Limb (tissue), 2 donors: ENCODE measurements around the gene HOXA3.
A peak's percentile ranks its signal among the peaks of the same experiment; 100 is the strongest.

Experiments used
- DNase-seq, 2 donors: peaks; one replicate each; pipeline ENCODE4 v3.0.0-alpha.2; 2016; ENCODE audit errors: extremely low spot score in 2 of 2

HOXA3 gene

GRCh38 chr7:27151931-27152815 is at the start of gene HOXA3:
TSS of gene HOXA3 (minus strand) at chr7:27152583. CDS start at chr7:27110640, 41,943 bp downstream.
- peak; percentile 84 to 88 for DNase-seq

DNA sequence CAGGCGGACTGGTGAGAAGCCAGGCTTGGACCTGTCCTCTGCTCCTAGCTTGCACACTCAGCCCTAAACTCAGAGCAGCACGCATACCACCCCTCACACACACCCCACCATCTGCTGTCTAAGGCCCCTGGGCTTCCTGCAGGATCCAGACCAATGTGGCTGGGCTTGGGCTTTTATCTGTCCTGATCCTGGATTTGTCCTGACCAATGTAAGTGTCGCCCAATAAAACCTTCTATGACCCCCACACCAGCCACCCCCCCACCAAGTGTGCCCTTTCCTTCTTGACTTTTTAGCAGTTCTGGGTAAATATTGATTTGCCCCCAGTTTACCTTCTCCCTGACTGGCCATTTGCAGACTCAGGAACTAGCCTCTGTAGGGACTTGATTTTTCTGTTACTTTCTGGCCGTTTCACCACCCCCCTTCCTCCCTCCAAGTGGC is 49.2 kb upstream of the HOXA3 start:
- no peak for DNase-seq

- peak in 1 of 2 donors; percentile 48 for DNase-seq
Observed at GRCh38 chr7:27200761-27201579, 48.6 kb upstream of the HOXA3 start.

GRCh38 chr7:27199849-27200760 is 47.7 kb upstream of the HOXA3 start, which contains the start of gene HOXA13:
TSS of gene HOXA13 (minus strand) at chr7:27200091. CDS start at chr7:27200077, 14 bp downstream.
- peak in 1 of 2 donors; percentile 81 for DNase-seq

GRCh38 chr7:27198871-27199801 is 46.8 kb upstream of the HOXA3 start:
- peak in 1 of 2 donors; percentile 66 for DNase-seq

DNA sequence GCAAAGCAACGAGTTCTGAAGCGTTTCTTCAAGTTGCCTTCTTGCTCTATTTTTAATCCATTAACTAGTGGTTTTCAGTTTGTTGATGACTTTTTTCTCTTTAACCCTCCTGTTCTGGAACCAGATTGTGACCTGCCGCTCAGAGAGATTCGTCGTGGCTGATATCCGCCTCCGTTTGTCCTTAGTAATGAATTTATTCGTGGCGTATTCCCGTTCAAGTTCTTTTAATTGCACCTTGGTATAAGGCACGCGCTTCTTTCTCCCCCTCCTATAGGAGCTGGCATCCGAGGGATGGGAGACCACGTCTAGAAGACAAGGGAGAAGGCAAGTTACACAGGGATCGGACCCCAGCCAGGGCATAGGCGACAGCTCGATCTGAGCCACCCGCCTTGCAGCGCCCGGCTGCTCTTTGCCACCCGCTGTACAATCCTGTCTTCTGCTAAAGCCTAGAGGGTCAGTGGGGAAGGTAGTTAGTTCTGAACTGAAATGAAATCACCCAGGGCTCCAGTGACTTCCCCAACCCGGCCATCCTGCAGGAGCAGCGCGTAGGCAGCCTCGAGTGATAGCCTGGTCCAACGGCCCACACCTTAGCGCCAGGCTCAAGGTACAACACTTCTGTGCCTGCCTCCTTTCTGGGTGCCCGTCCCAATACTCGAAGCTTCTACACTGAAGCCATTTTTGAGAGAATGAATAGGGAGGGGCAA is 45.9 kb upstream of the HOXA3 start:
- peak in 1 of 2 donors; percentile 63 for DNase-seq

DNA sequence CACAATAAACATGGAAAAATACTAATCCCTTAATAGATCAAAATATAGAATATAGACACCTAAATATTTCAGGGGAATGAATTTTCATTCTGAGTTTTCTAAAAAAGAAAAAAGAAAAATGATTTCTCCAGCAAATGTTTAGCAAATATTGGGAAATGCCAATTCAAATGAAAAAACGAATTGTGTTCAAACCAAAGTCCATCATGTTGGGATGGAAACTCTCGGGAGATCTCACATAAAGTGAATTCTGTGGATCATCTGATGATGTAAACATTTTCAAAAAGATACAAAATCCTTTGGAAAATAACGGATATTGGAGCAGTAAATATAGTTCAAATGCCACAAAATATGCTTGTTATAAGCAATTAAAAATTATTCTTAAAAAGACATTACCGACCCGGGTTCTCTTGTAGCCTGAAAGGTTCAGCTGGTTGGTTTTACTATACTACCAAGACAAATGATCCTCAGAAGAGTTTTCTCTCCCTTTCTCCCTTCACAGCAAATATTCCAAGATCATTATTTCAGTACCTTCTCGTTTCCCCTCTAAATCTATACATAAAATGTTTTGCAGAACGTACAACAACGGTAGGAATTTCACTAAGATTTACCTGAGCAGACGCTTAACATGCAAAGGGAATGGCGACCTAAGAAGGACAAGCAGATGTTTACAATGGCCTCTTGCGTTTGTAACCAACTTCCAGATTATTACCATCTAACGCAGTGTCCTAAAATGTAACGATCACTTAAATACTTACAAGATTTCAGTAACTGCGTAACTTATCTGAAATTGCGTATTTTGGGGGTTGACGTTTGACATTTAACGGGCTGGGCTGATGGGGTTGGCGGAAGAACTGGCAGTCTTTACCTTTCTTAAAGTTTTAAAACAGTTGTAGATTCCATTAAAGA is 45.0 kb upstream of the HOXA3 start:
- DNase-seq = no peak

GRCh38 chr7:27196287-27196767 is 43.9 kb upstream of the HOXA3 start:
- peak; percentile 84 to 90 for DNase-seq

- DNase-seq = peak in 1 of 2 donors; percentile 34
Observed at GRCh38 chr7:27194686-27195379, 42.5 kb upstream of the HOXA3 start.

DNA sequence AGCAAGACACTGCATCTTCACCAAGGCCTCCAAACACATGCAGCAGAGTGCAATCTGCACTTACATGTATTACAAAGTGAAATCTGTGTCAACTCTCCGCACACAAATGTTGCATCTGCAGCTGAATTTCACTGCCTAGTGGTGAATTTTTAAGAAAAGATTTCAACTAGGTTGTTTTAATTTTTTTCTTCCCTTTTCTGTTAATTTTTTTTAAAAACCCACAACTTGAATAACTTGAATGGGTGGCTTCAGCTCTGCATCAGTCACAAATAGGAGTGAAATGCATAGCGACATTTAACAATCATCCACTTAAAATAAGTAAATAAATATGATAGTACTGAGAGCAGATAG is 41.6 kb upstream of the HOXA3 start:
- no peak for DNase-seq

- DNase-seq = peak in 1 of 2 donors; percentile 62
Observed at GRCh38 chr7:27193335-27194001, 41.1 kb upstream of the HOXA3 start.

DNA sequence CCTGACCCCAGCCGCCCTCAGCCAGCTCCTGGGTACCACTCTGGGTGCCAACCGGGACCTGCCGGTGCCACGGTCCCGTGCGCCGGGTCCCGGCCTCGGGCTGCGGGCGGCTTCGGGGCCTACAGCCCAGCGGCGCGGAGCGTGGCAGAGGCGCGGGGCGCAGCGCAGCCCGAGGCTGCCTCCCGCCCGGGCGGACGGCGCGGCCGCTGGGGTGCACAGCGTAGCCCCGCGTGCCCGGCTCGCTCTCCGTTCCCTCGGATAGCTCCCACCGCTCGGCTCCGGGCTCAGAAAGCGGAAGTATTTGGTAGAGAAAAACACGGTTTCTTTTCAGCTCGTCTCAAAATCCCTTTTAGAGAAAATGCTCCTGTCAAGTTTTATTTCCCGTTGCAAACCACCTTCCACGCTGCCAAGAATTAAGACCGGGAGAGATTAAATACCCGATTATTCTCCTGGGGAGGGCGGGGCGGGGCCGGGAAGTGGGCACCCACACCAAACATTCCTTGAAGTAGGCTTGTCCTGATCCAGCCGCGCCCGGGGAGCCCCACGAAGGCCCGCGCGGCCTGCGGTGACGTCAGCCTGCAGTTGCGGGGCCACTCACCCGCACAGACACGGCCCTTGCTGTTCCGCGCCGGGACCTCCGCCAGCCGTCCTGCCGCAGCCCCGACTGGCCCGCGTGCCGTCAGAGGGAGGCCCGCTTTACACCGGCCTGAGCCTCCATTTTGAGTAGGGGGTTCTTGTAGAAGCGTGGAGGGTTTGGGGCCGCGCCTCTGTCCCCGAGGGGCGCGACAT is 40.4 kb upstream of the HOXA3 start:
- DNase-seq = peak in 1 of 2 donors; percentile 67

DNA sequence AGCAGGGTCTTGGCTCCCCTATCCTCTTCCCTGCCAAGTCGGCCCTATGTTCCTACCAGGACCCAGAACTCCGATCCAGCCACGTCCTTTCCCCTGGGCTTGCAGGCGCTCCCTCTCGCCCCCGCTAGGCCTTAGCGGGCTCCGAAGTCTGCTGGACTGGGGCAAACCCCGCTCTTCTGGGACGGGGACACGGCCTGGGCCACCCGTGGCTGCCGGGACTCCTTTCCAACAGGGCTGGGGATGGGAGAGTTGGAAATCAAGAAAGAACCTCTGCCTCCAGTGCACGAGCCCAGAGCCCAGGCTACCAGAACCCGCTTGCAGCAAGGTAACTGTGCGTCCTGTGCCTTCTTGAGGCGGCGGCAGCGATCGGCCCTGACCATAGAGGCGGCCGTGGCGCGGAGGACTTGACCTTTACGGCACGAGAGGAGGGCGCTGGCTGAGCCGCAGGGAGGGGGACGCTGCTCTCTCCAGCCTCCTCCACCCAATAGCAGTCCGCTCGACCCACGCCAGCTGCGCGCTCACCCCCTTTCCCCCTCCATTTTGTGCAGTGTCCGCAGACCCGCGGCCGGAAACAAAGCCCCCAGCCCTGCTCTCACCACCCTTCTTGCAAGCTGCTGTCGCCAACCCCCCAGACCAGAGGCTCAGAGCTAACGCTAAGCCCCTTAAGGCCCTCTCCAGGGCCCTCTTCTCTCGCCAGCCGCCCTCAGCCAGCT is 39.6 kb upstream of the HOXA3 start:
- DNase-seq = peak in 1 of 2 donors; percentile 62

DNA sequence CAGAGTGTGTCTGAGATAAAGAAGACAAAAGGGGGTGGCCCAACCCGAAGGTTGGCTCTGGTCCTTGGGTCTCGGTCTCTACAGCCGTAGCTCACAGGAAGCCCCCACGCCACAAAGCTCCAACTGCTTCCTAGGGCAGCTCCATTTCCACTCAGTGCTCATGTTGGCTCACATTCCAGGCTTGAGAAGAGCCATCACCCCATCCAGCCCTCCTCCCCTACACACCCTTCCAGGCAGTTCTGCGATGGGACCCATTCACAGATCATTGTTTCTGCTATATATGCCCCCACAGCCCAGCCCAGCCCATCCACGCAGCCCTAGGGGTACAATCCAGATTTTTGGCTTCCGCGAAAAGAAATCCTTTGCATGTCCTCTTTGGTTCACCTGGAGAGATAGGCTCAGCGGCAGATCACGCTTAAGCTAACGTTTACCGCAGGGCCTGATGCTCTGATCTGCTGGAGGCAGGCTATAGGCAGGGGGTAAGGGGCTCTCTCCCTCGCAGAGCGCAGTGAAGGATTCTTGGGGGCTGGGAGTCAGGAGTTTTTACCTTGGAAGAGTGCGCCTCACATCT is 38.9 kb upstream of the HOXA3 start:
- peak in 1 of 2 donors; percentile 47 for DNase-seq
